ENCODE results near the gene HSD17B8.

The HSD17B8 gene

DNA sequence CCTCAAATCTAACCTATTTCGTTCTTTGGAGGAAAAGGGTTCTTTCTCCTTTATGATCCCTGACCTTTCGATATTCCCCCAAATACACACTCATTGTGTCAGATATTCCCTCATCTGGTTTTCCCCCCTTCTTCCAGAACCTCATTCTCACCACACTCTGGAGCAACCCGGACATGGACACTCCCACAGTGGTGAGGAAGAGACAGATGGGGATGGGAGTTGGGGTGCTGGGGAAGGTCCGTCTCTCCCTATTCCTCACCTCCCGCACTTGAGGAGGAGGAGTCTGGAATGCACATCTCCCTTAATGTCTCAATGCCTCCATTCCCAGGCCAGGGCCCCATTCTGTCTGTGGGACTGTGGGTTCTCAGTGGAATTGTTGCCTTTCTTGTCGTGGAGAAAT, 2.5 kb upstream of the HSD17B8 start:
- TF ChIP-seq GATA3 (IDR thresholded peaks at IDR 0.05; ENCODE audit: low read depth, low read length) (no peak), GATA2 (IDR thresholded peaks at IDR 0.05; ENCODE audit: low read depth, low read length) (no peak)

DNA sequence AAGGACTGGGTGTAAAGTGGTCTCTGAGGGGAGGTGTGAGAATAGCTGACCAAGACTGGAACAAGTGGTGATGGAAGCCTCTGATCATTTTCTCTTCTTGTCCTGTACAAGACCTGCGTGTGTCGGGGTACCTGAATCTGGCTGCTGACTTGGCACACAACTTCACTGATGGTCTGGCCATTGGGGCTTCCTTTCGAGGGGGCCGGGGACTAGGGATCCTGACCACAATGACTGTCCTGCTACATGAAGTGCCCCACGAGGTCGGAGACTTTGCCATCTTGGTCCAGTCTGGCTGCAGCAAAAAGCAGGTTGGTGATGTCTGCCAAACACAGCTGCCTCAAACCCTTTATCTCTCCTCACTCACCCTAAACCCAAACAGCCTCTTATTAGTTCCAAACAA, 1.7 kb upstream of the HSD17B8 start:
- no peak for TF ChIP-seq GATA2 (IDR thresholded peaks at IDR 0.05; ENCODE audit: low read depth, low read length)
- no peak for TF ChIP-seq GATA3 (IDR thresholded peaks at IDR 0.05; ENCODE audit: low read depth, low read length)

DNA sequence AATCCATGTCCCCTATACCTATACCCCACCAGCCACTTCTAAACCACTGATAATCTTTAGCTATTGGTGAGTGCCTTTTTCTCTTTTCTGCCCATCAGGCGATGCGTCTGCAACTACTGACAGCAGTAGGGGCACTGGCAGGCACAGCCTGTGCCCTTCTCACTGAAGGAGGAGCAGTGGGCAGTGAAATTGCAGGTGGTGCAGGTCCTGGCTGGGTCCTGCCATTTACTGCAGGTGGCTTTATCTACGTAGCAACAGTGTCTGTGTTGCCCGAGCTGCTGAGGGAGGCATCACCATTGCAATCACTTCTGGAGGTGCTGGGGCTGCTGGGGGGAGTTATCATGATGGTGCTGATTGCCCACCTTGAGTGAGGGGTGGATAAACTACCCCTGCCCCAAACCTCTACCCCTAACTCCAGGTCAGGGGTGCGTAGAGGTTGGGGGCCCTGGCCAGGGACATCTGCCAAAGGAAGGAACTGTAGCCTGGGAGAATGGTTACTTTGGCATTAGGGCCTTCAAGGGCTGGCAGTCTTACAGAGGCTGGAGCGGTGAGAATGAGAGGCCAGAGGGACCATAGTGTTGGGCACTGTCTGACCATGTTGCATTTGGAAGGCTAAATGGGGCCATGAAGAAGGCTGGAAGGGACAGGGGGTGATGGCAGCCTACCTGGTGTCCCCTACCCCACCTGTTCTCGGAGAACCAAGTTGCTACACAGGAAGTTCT, 851 bp upstream of the HSD17B8 start:
- TF ChIP-seq GATA3 (IDR thresholded peaks at IDR 0.05; ENCODE audit: low read depth, low read length) (no peak), GATA2 (IDR thresholded peaks at IDR 0.05; ENCODE audit: low read depth, low read length) (no peak)

DNA sequence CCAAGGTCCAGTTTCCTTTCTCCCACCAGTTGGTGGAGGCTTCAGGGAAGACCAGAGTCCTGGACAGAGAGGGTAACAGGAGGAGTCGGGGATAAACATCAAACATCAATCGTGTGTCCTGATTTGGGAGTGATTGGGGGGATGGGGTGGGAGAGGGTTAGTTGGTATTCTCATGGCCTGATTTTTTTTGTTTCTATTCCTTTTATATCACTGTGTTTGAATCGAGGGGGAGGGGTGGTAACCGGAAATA, 365 bp upstream of the HSD17B8 start:
- TF ChIP-seq GATA3 (IDR thresholded peaks at IDR 0.05; ENCODE audit: low read depth, low read length) = no peak
- TF ChIP-seq GATA2 (IDR thresholded peaks at IDR 0.05; ENCODE audit: low read depth, low read length) = no peak

DNA sequence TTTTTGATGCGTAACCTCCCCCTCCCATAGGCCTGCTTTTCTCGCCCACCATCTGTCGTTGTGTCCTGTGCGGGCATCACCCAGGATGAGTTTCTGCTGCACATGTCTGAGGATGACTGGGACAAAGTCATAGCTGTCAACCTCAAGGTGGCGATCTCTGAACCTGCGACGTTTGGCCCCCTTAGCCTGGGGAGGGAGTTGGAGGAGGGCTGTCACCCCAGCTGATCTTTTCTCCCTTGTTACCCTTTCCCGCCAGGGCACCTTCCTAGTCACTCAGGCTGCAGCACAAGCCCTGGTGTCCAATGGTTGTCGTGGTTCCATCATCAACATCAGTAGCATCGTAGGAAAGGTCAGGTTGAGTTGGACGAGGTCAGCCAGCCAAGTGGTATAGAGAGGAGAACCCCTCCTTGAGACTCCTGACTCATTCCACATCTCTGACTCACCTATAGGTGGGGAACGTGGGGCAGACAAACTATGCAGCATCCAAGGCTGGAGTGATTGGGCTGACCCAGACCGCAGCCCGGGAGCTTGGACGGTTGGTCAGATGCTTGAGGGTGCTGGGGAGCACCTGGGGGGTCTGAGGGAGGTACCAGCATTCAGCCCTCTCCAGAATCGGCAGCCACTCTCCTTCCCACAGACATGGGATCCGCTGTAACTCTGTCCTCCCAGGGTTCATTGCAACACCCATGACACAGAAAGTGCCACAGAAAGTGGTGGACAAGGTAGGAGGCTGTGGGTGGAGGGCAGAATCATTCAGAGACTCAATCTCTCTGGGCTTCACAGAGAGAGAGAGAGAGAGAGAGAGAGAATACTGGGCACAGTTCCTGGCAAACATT, 954 bp downstream of the HSD17B8 start:
- TF ChIP-seq GATA2 (IDR thresholded peaks at IDR 0.05; ENCODE audit: low read depth, low read length) (no peak), GATA3 (IDR thresholded peaks at IDR 0.05; ENCODE audit: low read depth, low read length) (no peak)

DNA sequence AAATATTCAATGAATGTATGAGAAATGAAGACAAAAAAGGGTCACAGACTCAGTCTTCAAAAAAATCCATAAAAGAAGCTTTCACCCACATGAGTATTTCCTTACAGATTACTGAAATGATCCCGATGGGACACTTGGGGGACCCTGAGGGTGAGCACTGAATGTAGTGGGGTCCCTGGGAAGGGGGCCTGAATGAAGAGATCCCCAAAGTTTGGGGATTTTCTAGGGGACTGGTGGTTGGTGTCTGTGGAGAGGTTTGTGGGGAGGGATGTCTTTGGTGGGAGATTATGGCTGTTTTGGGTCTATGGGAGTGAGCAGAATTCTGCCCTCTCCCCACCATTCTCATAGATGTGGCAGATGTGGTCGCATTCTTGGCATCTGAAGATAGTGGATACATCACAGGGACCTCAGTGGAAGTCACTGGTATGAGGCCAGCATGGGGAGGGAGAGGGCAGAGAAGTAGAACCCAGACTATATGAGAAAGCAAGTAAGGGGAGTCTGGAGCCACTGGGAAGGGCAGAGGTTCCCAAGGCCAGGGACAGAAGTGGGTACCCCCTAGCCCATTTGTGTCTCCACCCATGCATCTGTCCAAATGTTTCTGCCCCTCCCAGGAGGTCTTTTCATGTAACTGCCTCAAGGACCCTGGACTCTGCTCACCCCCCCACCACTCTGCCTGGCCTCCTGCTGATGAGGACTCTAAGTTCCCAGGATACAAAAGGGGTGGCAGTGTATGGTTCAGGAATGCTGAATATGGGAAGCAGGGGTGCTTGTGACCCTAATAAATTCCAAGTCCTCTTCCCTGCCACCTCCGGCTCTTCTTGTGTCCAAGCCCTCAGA, 1.8 kb downstream of the HSD17B8 start:
- no peak for TF ChIP-seq GATA3 (IDR thresholded peaks at IDR 0.05; ENCODE audit: low read depth, low read length)
- TF ChIP-seq GATA2 (IDR thresholded peaks at IDR 0.05; ENCODE audit: low read depth, low read length) = no peak

DNA sequence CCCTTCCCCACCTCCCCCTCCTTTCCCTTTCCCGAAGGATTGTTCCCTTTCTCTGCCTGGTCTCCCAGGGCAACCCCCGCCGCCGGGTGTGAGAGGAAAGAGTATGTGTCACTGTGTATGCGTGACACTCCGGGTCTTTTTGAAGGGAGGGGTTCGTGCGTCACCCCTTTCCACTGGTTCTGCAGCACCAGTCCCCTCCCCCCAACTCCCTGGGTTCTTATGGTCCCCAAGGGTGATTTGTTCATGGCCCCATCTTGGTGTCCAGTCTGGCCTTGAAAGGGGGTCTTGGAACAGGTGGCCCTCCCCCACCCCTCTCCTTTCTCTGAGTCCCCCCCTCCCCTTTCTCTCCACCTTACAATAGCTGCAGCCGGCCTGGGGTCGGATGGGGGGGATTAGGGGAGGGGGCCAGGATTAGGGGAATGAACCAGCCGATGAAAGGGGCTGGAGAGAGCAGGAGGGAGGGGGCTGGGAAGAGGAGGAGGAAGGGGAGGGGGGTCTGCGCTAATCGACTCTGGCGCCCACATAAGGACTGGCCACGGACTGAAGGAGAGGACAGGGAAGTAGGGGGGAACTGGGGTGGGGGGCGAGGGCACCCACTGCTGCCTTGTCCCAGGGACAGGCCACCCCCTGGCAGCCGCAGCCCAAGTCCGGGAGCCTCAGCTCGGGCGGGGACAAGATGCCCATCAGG, 2.6 kb downstream of the HSD17B8 start:
- no peak for TF ChIP-seq GATA3 (IDR thresholded peaks at IDR 0.05; ENCODE audit: low read depth, low read length)
- TF ChIP-seq GATA2 (IDR thresholded peaks at IDR 0.05; ENCODE audit: low read depth, low read length) = no peak

DNA sequence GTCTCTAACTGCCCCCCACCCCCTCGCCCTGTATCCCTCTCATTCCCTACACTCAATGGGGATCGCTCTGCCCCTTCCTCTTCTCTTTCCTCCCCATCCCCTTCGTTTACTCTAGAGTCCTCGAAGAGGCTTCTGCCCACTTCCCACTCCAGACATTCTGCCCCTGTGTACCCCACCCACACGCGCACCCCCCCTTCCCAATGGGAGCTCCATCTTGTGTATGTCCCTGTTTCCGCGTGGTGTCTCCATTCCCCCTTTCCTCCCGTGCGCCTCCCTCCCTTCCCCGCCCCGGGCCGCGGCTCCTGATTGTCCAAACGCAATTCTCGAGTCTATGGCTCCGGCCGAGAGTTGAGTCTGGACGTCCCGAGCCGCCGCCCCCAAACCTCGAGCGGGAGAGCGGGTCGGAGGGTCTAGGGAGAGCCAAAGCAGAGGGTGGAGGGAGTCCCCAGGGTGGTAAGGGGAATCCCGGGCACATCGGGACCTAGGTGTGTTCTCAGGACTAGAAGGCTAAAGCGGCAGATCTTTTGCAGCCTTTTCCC, 3.2 kb downstream of the HSD17B8 start:
- TF ChIP-seq GATA2 (IDR thresholded peaks at IDR 0.05; ENCODE audit: low read depth, low read length) = no peak
- no peak for TF ChIP-seq GATA3 (IDR thresholded peaks at IDR 0.05; ENCODE audit: low read depth, low read length)

DNA sequence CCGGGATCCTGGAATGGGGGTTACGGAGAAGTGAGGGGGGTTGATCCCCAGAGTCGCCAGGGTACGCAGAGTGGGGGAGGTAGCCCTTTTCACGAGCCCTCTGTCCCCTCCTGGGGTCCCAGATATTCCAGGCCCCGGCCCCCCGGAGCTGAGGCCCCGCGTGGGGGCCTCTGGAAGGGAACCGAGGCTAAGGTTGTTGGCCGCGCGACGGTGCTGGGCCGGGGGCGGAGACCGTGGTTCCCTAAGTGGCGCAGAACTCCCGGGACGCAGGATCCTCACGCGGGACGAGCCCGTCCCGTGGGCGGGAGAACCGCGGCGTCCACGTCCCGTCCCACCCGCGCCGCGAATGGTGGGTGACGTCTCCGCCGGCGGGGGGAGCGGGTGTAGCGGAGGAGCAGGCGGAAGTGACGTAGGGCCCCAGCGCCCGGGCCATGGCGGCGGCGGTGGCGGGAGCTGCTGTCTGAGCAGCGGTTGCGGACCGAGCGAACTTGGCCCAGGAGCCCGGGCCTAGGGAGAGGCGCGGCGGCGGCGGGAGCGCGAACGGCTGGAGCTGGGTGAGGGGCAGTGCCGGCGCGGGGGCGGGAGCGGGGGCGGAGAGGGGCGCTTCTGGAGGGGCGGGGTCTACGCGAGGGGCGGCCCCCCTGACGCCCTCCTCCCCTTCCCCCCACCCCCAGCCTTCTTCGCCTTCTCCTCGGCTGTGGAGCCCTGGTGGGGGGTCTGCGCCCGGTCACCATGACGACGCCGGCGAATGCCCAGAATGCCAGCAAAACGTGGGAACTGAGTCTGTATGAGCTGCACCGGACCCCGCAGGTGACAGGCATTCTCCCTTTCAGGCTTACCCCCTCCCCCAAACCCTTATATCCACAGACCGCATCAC, 3.9 kb downstream of the HSD17B8 start, which contains the start of gene RING1:
Gene RING1, plus strand, starts transcription at position 410 of the 877 bp plus-strand sequence. Its CDS starts 323 bp downstream, at position 733.
- no peak for TF ChIP-seq GATA3 (IDR thresholded peaks at IDR 0.05; ENCODE audit: low read depth, low read length)
- no peak for TF ChIP-seq GATA2 (IDR thresholded peaks at IDR 0.05; ENCODE audit: low read depth, low read length)

DNA sequence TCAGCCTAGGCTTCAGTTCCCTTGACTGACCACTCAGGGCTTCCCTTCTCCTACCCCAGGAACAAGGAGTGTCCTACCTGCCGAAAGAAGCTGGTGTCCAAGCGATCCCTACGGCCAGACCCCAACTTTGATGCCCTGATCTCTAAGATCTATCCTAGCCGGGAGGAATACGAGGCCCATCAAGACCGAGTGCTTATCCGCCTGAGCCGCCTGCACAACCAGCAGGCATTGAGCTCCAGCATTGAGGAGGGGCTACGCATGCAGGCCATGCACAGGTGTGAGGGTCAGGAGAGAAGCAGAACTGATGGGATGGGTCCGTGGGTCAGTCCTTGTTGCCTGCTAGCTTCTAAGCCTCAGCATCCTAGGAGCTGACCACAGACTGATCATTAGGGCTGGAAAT, 5.4 kb downstream of the HSD17B8 start:
- TF ChIP-seq GATA3 (IDR thresholded peaks at IDR 0.05; ENCODE audit: low read depth, low read length) = no peak
- no peak for TF ChIP-seq GATA2 (IDR thresholded peaks at IDR 0.05; ENCODE audit: low read depth, low read length)

DNA sequence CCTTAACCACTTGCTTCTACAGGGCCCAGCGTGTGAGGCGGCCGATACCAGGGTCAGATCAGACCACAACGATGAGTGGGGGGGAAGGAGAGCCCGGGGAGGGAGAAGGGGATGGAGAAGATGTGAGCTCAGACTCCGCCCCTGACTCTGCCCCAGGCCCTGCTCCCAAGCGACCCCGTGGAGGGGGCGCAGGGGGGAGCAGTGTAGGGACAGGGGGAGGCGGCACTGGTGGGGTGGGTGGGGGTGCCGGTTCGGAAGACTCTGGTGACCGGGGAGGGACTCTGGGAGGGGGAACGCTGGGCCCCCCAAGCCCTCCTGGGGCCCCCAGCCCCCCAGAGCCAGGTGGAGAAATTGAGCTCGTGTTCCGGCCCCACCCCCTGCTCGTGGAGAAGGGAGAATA, 6.7 kb downstream of the HSD17B8 start:
- no peak for TF ChIP-seq GATA2 (IDR thresholded peaks at IDR 0.05; ENCODE audit: low read depth, low read length)
- no peak for TF ChIP-seq GATA3 (IDR thresholded peaks at IDR 0.05; ENCODE audit: low read depth, low read length)

DNA sequence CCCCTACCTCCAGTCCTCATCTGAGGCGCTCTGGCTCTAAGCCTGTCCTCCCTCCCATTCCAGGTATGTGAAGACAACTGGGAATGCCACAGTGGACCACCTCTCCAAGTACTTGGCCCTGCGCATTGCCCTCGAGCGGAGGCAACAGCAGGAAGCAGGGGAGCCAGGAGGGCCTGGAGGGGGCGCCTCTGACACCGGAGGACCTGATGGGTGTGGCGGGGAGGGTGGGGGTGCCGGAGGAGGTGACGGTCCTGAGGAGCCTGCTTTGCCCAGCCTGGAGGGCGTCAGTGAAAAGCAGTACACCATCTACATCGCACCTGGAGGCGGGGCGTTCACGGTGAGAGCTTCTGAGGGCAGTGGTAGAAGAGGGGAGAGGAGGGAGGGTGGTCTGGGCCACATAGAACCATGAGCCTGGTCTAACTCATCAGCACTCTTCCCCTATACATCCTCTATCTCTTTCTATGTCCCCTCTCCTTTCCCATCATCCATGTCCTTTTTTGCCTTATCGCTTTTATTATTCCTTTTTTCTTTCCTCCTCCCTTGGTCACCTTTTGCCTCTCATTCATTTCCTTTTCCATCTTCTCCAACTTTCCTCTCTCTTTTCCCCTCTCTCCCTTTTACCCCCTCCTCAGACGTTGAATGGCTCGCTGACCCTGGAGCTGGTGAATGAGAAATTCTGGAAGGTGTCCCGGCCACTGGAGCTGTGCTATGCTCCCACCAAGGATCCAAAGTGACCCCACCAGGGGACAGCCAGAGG, 7.4 kb downstream of the HSD17B8 start:
- TF ChIP-seq GATA2 (IDR thresholded peaks at IDR 0.05; ENCODE audit: low read depth, low read length) (no peak), GATA3 (IDR thresholded peaks at IDR 0.05; ENCODE audit: low read depth, low read length) (no peak)

All from SH-SY5Y (cell line).